ENCODE results near the gene NR2F1. TPM values are rescaled to one million over a fixed set of nuclear protein-coding genes. Genes with fewer than 3 reads are reported as not detected.
A peak's percentile ranks its signal among the peaks of the same experiment; 100 is the strongest.

Gene NR2F1
- total RNA-seq, 4 donors from 2014 or later = 29.4 to 111 (median 37.8) TPM

- H3K27ac ChIP-seq = peak overlapping the region in 3 of 4 donors; percentile 33 to 69 (median 54)
- peak overlapping the region in 1 of 2 donors; percentile 38 for H3K4me3 ChIP-seq
- TF ChIP-seq POLR2A (IDR thresholded peaks at IDR 0.05) (no peak), CTCF (IDR thresholded peaks at IDR 0.05) (no peak), EP300 (IDR thresholded peaks at IDR 0.05) (no peak), POLR2AphosphoS5 (IDR thresholded peaks at IDR 0.05) (no peak)
- peak; percentile 34 for ATAC-seq
- H3K4me1 ChIP-seq = peaks cover 0 to 54% (median 5%) of the 10 kb centered on the region in 3 donors
- H3K36me3 ChIP-seq = peaks cover 0 to 6% of the 10 kb centered on the region in 2 donors
- peaks cover 9% of the 10 kb centered on the region for H3K27me3 ChIP-seq
- H3K9me3 ChIP-seq = no peaks in the 10 kb centered on the region
- 68% methylated on average over 4 of the region's 40 CpGs; no CpG with 5 or more reads in 1 of the 2 donors for WGBS, 2 donors (ENCODE audit: low coverage in 1 of 2)
Measured at GRCh38 chr5:93572101-93572607, 10.9 kb upstream of the NR2F1 start.

GRCh38 chr5:93572608-93573353, 10.2 kb upstream of the NR2F1 start:
- TF ChIP-seq EP300 (IDR thresholded peaks at IDR 0.05) (no peak), CTCF (IDR thresholded peaks at IDR 0.05) (no peak), POLR2A (IDR thresholded peaks at IDR 0.05) (no peak), POLR2AphosphoS5 (IDR thresholded peaks at IDR 0.05) (no peak)
- H3K27me3 ChIP-seq = peaks cover 9% of the 10 kb centered on the region
- H3K9me3 ChIP-seq = no peaks in the 10 kb centered on the region
- H3K4me1 ChIP-seq = peaks cover 0 to 54% (median 8%) of the 10 kb centered on the region in 3 donors
- H3K4me3 ChIP-seq = peak overlapping the region in 1 of 2 donors; percentile 38
- peak; percentile 8 for ATAC-seq
- H3K36me3 ChIP-seq = peaks cover 0 to 6% of the 10 kb centered on the region in 2 donors
- 21 to 76% methylated on average over 12 to 16 of the region's 45 CpGs for WGBS, 2 donors (ENCODE audit: low coverage in 1 of 2)
- H3K27ac ChIP-seq = peak overlapping the region in 3 of 4 donors; percentile 33 to 69 (median 54)

- no peak for ATAC-seq
- WGBS, 2 donors (ENCODE audit: low coverage in 1 of 2) = 63 to 84% methylated on average over 18 to 24 of the region's 32 CpGs
- H3K9me3 ChIP-seq = no peaks in the 10 kb centered on the region
- no peak overlapping the region for H3K4me3 ChIP-seq
- peak overlapping the region in 3 of 4 donors; percentile 54 to 91 (median 69) for H3K27ac ChIP-seq
- H3K4me1 ChIP-seq = peaks cover 0 to 62% (median 12%) of the 10 kb centered on the region in 3 donors
- peaks cover 0 to 6% of the 10 kb centered on the region in 2 donors for H3K36me3 ChIP-seq
- TF ChIP-seq POLR2AphosphoS5 (IDR thresholded peaks at IDR 0.05) (no peak), EP300 (IDR thresholded peaks at IDR 0.05) (no peak), POLR2A (IDR thresholded peaks at IDR 0.05) (no peak), CTCF (IDR thresholded peaks at IDR 0.05) (no peak)
- H3K27me3 ChIP-seq = peaks cover 9% of the 10 kb centered on the region
Measured at GRCh38 chr5:93573354-93574351, 9.4 kb upstream of the NR2F1 start.

GRCh38 chr5:93574491-93575305, 8.3 kb upstream of the NR2F1 start:
- TF ChIP-seq POLR2A (IDR thresholded peaks at IDR 0.05) (no peak), POLR2AphosphoS5 (IDR thresholded peaks at IDR 0.05) (no peak), EP300 (IDR thresholded peaks at IDR 0.05) (no peak), CTCF (IDR thresholded peaks at IDR 0.05) (no peak)
- H3K4me1 ChIP-seq = peaks cover 0 to 72% (median 12%) of the 10 kb centered on the region in 3 donors
- no peak overlapping the region for H3K4me3 ChIP-seq
- 18 to 52% methylated on average over 3 to 12 of the region's 12 CpGs for WGBS, 2 donors (ENCODE audit: low coverage in 1 of 2)
- no peak for ATAC-seq
- no peaks in the 10 kb centered on the region for H3K9me3 ChIP-seq
- H3K36me3 ChIP-seq = peaks cover 0 to 6% of the 10 kb centered on the region in 2 donors
- peak overlapping the region in 3 of 4 donors; percentile 34 to 91 (median 69) for H3K27ac ChIP-seq
- peaks cover 15% of the 10 kb centered on the region for H3K27me3 ChIP-seq

All from gastroesophageal sphincter (tissue), 4 donors.